ENCODE data around the gene LIPC.

The LIPC gene

GRCh38 chr15:58404020-58404419 is 27.8 kb upstream of the LIPC start:
- no peak for DNase-seq (ENCODE audit: low read depth)
- TF ChIP-seq CTCF (IDR thresholded peaks at IDR 0.05; ENCODE audit: low read length, missing control alignments) = no peak
- no peak overlapping the region for H3K4me3 ChIP-seq (replicated peaks; ENCODE audit: low read depth, low read length)

- no peak overlapping the region for H3K4me3 ChIP-seq (replicated peaks; ENCODE audit: low read depth, low read length)
Observed at GRCh38 chr15:58404722-58405121, 27.1 kb upstream of the LIPC start.

GRCh38 chr15:58405865-58406264 is 25.9 kb upstream of the LIPC start:
- no peak overlapping the region for H3K4me3 ChIP-seq (replicated peaks; ENCODE audit: low read depth, low read length)
- no peak for TF ChIP-seq CTCF (IDR thresholded peaks at IDR 0.05; ENCODE audit: low read length, missing control alignments)
- no peak for DNase-seq (ENCODE audit: low read depth)

More at GRCh38 chr15:58404722-58405121, 27.1 kb upstream of the LIPC start:
- TF ChIP-seq CTCF (IDR thresholded peaks at IDR 0.05; ENCODE audit: low read length, missing control alignments) = no peak
- no peak for DNase-seq (ENCODE audit: low read depth)

GRCh38 chr15:58406811-58407210 is 25.0 kb upstream of the LIPC start:
- DNase-seq (ENCODE audit: low read depth) = no peak
- no peak overlapping the region for H3K4me3 ChIP-seq (replicated peaks; ENCODE audit: low read depth, low read length)
- TF ChIP-seq CTCF (IDR thresholded peaks at IDR 0.05; ENCODE audit: low read length, missing control alignments) = no peak

- DNase-seq (ENCODE audit: low read depth) = no peak
- TF ChIP-seq CTCF (IDR thresholded peaks at IDR 0.05; ENCODE audit: low read length, missing control alignments) = no peak
- no peak overlapping the region for H3K4me3 ChIP-seq (replicated peaks; ENCODE audit: low read depth, low read length)
Observed at GRCh38 chr15:58407236-58407775, 24.5 kb upstream of the LIPC start.

- DNase-seq (ENCODE audit: low read depth) = no peak
- no peak for TF ChIP-seq CTCF (IDR thresholded peaks at IDR 0.05; ENCODE audit: low read length, missing control alignments)
- H3K4me3 ChIP-seq (replicated peaks; ENCODE audit: low read depth, low read length) = no peak overlapping the region
Observed at GRCh38 chr15:58407778-58408177, 24.0 kb upstream of the LIPC start.

GRCh38 chr15:58409861-58410260 is 21.9 kb upstream of the LIPC start:
- no peak for DNase-seq (ENCODE audit: low read depth)
- no peak for TF ChIP-seq CTCF (IDR thresholded peaks at IDR 0.05; ENCODE audit: low read length, missing control alignments)
- no peak overlapping the region for H3K4me3 ChIP-seq (replicated peaks; ENCODE audit: low read depth, low read length)
